HG03196 (cell line): ENCODE results near the gene CYP2F1.
"Not testable (repeated sequence)": the region's sequence is repeated elsewhere in the genome, so short reads cannot be mapped to it uniquely, and the experiment has no call there.

Experiments used
- ATAC-seq: cut with Tn5 transposase; IDR thresholded peaks from one replicate; pipeline ENCODE4 v1.9.1; 2021; ENCODE audit not compliant: unreplicated experiment

The CYP2F1 gene

DNA sequence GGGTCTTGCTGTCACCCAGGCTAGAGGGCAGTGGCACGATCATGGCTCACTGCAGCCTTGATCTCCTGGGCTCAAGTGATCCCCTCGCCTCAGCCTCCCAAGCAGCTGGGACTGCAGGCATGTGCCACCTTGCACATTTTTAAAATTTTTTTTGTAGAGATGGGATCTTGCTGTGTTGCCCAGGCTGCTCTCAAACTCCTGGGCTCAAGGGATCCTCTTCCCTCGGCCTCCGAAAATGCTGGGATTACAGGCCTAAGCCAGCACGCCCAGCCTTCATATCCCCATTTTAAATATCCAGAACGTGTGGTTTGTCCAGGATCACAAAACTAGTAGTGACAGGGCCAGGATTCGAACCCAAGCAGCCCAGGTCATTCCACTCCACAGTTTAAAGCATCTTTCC, 13.1 kb downstream of the CYP2F1 start:
- ATAC-seq, result not testable (repeated sequence)

GRCh38 chr19:41127801-41128300, 13.6 kb downstream of the CYP2F1 start:
- not testable (repeated sequence) for ATAC-seq

GRCh38 chr19:41128692-41129091, 14.5 kb downstream of the CYP2F1 start:
- no peak for ATAC-seq

DNA sequence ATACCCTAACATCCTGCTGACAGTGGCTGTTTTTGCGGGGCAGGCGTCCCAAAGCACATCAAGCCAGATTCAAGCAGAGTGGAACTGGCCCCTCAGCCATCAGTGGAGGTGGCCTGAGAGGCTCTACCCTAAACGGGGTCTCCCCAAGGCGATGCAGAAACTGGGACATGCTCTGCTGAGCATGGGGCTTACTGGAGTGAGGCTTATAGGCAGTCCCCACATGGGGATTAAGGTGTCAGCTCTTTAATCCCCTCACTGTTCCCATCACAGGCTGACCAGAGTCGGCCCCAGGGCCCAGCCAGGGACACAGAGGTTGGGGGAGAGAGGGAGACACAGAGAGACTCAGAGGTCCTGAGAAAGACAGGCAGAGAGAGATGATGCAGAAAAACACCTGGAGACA, 17.0 kb downstream of the CYP2F1 start:
- no peak for ATAC-seq

- ATAC-seq, result no peak
Measured at GRCh38 chr19:41133260-41133659, 19.0 kb downstream of the CYP2F1 start.

GRCh38 chr19:41134616-41135015, 20.4 kb downstream of the CYP2F1 start:
- no peak for ATAC-seq

DNA sequence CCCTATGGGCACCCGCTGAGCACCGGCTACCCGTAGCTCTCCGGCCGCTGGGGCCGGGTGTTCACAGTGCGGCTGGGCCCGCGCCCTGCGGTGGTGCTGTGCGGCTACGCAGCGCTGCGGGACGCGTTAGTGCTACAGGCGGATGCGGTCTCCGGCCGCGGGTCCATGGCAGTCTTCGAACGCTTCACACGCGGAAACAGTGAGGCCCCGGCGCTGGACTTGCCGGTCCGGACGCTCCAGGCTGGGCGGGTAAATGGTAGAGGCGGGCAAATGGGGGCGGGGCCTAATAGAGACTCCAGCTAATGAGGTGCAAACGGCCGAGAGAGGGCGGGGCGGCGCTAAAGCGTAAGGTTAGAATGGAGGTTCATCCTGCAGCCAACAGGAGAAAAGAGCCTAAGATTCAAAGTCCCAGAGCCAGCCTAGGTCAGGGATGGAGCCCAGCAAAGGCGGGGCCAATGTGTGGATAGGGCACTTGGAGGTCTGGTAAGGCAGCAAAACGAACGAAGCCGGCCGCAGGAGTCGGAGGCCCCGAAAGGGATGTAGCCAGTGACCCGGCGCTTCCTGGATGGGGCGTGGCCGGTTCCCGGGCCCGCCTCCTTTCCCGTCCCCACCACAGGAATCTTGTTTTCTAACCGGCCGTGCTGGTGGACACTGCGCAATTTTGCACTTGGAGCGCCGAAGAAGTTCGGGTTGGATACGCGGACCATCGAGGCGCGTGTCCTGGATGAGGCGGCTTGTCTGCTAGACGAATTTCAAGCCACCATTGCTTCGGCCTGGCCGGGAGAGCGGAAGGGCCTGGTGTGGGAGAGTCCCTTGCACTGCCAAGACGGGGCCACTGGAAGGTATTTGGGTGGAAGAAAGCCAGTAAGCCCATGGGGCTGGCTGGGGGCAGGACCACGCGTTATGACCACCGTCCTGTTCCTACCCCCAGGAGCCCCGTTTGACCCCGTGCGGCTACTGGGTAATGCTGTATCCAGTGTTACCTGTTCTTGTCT, 21.5 kb downstream of the CYP2F1 start:
- not testable (repeated sequence) for ATAC-seq

- no peak for ATAC-seq
Measured at GRCh38 chr19:41136636-41137455, 22.6 kb downstream of the CYP2F1 start.

GRCh38 chr19:41144403-41144802, 30.2 kb downstream of the CYP2F1 start:
- ATAC-seq, result no peak

- ATAC-seq, result no peak
Measured at GRCh38 chr19:41149831-41150230, 35.6 kb downstream of the CYP2F1 start.

- not testable (repeated sequence) for ATAC-seq
Measured at GRCh38 chr19:41150986-41151385, 36.8 kb downstream of the CYP2F1 start.

GRCh38 chr19:41154060-41154459, 39.8 kb downstream of the CYP2F1 start:
- ATAC-seq, result no peak

GRCh38 chr19:41156207-41156606, 42.0 kb downstream of the CYP2F1 start:
- no peak for ATAC-seq

GRCh38 chr19:41159881-41160280, 45.6 kb downstream of the CYP2F1 start:
- no peak for ATAC-seq

DNA sequence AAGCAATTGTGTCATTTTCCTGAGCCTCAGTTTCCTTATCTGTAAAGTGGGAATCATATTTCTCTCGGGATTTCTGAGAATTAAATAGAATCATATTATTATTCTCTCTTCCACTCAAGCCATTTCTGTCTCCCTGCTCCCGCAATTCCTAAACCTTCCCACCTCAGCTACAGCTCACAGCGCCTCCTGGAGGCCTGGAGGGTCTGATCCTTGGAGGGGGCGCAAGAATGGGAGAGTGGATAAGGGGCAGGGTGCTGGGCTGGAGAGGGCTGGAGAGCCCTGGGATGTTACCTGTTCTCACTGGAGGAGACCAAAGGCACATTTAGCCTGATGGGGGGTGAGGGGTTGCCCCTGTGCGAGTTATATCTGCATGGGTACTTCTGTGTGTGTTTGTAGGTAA, 47.7 kb downstream of the CYP2F1 start:
- no peak for ATAC-seq

- no peak for ATAC-seq
Measured at GRCh38 chr19:41166944-41167804, 52.9 kb downstream of the CYP2F1 start.

DNA sequence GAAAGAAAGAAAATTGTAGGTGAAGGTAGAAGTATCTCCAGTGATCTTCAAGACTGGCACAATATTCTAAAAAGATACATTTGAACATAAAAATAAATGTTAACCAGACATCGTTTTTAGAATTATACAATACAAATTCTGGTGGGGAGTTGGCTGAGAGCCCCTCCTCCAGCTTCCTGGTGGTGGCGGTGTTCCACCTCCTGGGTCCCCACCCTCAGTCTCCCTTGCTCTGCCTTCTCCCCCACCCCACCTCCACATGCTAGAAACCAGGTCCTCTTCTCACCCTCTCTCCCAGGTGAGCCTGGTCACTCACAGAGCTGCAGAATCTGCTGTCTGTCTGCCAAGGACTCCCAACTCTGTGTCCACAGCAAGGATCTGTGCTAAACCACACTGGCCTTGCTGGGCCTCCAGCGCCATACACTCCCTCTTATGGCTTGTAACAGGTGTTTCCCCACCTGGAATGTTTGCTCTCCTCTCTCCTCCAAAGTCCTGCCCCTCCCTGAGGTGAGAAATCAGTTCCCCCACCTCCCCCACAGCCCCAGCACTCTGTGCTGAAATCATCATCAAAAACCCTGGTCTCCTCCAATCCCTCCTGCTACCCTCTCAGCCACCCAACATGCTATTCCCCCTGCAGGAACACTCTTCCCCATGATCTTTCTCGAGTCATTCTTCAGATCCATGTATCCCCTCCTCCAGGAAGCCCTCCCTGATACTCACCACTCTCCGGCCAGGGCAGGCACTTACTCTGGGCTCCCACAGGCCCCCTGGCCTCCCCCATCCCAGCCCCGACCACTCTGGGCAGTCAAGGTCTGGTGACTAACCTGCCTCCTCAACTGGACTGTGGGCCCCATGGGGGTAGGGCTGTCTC, 58.3 kb downstream of the CYP2F1 start:
- ATAC-seq, result no peak

DNA sequence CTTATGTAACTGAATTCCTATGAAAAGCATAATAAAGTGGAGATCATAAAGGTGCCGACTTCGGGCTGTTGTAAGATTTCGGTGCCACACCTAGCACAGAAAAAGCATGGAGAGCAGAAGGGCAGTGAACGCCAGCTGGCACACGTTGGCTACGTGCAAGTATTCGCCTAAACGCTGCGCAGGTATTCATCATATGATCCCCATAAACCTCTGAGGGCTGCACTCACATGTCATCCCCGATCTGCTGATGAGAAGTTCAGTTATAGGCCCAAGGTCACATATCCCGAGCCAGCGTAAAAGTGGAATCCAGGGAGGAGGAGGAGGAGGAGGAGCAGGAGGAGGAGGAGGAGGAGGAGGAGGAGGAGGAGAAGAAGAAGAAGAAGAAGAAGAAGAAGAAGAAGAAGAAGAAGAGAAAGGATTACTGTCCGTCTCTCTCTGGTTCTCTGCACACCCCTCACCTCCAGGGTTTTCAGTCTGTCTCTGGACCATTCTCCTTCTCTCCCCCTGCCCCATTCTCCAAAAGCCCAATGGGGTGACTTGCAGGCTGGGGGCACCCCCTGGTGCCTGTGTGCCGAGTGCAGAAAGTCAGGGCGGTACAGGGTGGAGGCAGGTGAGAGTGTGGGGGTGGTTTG, 60.2 kb downstream of the CYP2F1 start:
- no peak for ATAC-seq
